ENCODE measurements around the gene TNIK.
A peak's percentile ranks its signal among the peaks of the same experiment; 100 is the strongest.

TNIK gene

GRCh38 chr3:171262431-171262830 lies 197.8 kb downstream of the TNIK start:
- no peak overlapping the region for H3K27ac ChIP-seq
- TF ChIP-seq CTCF (conservative IDR thresholded peaks at IDR 0.05), result no peak
- no peak for TF ChIP-seq ZFX (IDR thresholded peaks at IDR 0.05)

- H3K27ac ChIP-seq, result peak overlapping the region; percentile 25; the same call in 1 of the 2 replicates
- TF ChIP-seq CTCF (conservative IDR thresholded peaks at IDR 0.05) (no peak), ZFX (IDR thresholded peaks at IDR 0.05) (no peak)
Measured at GRCh38 chr3:171261487-171261886, 198.7 kb downstream of the TNIK start.

- no peak overlapping the region; the same call in 1 of the 2 replicates for H3K27ac ChIP-seq
- TF ChIP-seq CTCF (conservative IDR thresholded peaks at IDR 0.05), result no peak
- TF ChIP-seq ZFX (IDR thresholded peaks at IDR 0.05), result no peak
Measured at GRCh38 chr3:171260899-171261298, 199.3 kb downstream of the TNIK start.

GRCh38 chr3:171260466-171260865 lies 199.7 kb downstream of the TNIK start:
- no peak overlapping the region for H3K27ac ChIP-seq
- TF ChIP-seq CTCF (conservative IDR thresholded peaks at IDR 0.05) (no peak), ZFX (IDR thresholded peaks at IDR 0.05) (no peak)

- no peak overlapping the region for H3K27ac ChIP-seq
- TF ChIP-seq ZFX (IDR thresholded peaks at IDR 0.05), result no peak
- TF ChIP-seq CTCF (conservative IDR thresholded peaks at IDR 0.05), result no peak
Measured at GRCh38 chr3:171258316-171258715, 201.9 kb downstream of the TNIK start.

GRCh38 chr3:171257251-171258203 lies 202.7 kb downstream of the TNIK start:
- H3K27ac ChIP-seq, result no peak overlapping the region

More at GRCh38 chr3:171257251-171258203, 202.7 kb downstream of the TNIK start:
- TF ChIP-seq CTCF (conservative IDR thresholded peaks at IDR 0.05), result no peak
- TF ChIP-seq ZFX (IDR thresholded peaks at IDR 0.05), result no peak
